Gastrocnemius medialis (tissue), 4 donors: ENCODE measurements around the gene SIAH3. TPM values are rescaled to one million over a fixed set of nuclear protein-coding genes. Genes with fewer than 3 reads are reported as not detected.

ENCODE experiments used
- ATAC-seq, 2 donors: fragments of 150-250 bp; one replicate each; pipeline ENCODE4 v1.9.1; 2016
- DNase-seq, 2 donors: peaks; one replicate each; pipeline ENCODE4 v3.0.0-alpha.2; 2019
- H3K27ac ChIP-seq, 4 donors: fragments of 200-600 bp; sonication (generic); 1 replicate in 1 of 4; 2 replicates in 3 of 4; pipeline ENCODE4 v1.5.1; 2016 to 2018; ENCODE audit warnings: mild to moderate bottlenecking in 2 of 4, moderate library complexity in 1 of 4
- H3K27me3 ChIP-seq, 3 donors: fragments of 200-600 bp; sonication (generic) in 2 of 3; 1 replicate in 1 of 3; 2 replicates in 2 of 3; pipeline versions ENCODE4 v1.5.1 to v1.6.0; 2016 to 2019; ENCODE audit warnings: mild to moderate bottlenecking in 1 of 3, moderate library complexity in 1 of 3
- H3K36me3 ChIP-seq, 2 donors: fragments of 200-600 bp; sonication (generic) in 1 of 2; one replicate each; pipeline ENCODE4 v1.5.1; 2017 to 2018
- H3K4me1 ChIP-seq, 2 donors: fragments of 200-600 bp; sonication (generic) in 1 of 2; one replicate each; pipeline ENCODE4 v1.5.1; 2016 to 2017; ENCODE audit warnings: mild to moderate bottlenecking in 2 of 2
- H3K4me3 ChIP-seq, 4 donors: fragments of 200-600 bp; sonication (generic) in 3 of 4; 1 replicate in 1 of 4; 2 replicates in 3 of 4; pipeline ENCODE4 v1.5.1; 2016 to 2019; ENCODE audit warnings: mild to moderate bottlenecking in 2 of 4
- H3K9me3 ChIP-seq, 3 donors: fragments of 200-600 bp; sonication (generic) in 2 of 3; 1 replicate in 1 of 3; 2 replicates in 2 of 3; pipeline ENCODE4 v1.5.1; 2016 to 2019
- POLR2A ChIP-seq, 2 donors: fragments of 450-650 bp; IDR thresholded peaks; one replicate each; pipeline ENCODE4 v1.6.1; 2017; ENCODE audit warnings: antibody characterized with exemption in 2 of 2, mild to moderate bottlenecking in 2 of 2, moderate library complexity in 2 of 2
- in situ Hi-C, 4 donors: fragments of 200-750 bp; cut with MboI; loops; one replicate each; pipeline versions ENCODE4 v1.15.0 to v1.8.0; 2017; ENCODE audit warnings: low sequenced_read_pairs in 4 of 4
- intact Hi-C: fragments of 100-400 bp; cut with DNase I; formaldehyde crosslinking; loops from one replicate; pipeline ENCODE4 v1.15.1; 2023; ENCODE audit warnings: low total_unique reads
- total RNA-seq, 4 donors: library from RNA; depleted of rRNA; stranded (reverse); fragments of >200 nt; gene quantifications; one replicate each; pipeline versions ENCODE4 v1.1.0 to v1.2.3, GENCODE V29; 2016
- TF ChIP-seq, protein P1 (sequence below), 5 experiments: fragments of 450-650 bp in 3 of 5; fragments of 200-600 bp in 2 of 5; sonication (generic) in 2 of 5; IDR thresholded peaks in 4 of 5; conservative IDR thresholded peaks in 1 of 5; 1 replicate in 4 of 5; 2 replicates in 1 of 5; pipeline ENCODE4 v1.5.1; 2016 to 2019; ENCODE audit warnings: antibody characterized with exemption in 5 of 5, mild to moderate bottlenecking in 3 of 5, moderate library complexity in 3 of 5

The SIAH3 gene
- total RNA-seq, 4 donors from 2014 or later: not detected

- no peaks in the 10 kb centered on the region for H3K9me3 ChIP-seq
- H3K27ac ChIP-seq: no peak overlapping the region
- intact Hi-C loops: no loop called here
- DNase-seq: no peak
- no peak for TF ChIP-seq POLR2A (IDR thresholded peaks at IDR 0.05)
- TF ChIP-seq, protein P1, sequence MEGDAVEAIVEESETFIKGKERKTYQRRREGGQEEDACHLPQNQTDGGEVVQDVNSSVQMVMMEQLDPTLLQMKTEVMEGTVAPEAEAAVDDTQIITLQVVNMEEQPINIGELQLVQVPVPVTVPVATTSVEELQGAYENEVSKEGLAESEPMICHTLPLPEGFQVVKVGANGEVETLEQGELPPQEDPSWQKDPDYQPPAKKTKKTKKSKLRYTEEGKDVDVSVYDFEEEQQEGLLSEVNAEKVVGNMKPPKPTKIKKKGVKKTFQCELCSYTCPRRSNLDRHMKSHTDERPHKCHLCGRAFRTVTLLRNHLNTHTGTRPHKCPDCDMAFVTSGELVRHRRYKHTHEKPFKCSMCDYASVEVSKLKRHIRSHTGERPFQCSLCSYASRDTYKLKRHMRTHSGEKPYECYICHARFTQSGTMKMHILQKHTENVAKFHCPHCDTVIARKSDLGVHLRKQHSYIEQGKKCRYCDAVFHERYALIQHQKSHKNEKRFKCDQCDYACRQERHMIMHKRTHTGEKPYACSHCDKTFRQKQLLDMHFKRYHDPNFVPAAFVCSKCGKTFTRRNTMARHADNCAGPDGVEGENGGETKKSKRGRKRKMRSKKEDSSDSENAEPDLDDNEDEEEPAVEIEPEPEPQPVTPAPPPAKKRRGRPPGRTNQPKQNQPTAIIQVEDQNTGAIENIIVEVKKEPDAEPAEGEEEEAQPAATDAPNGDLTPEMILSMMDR (IDR thresholded peaks at IDR 0.05 in 4 of 5, conservative IDR thresholded peaks at IDR 0.05 in 1 of 5): no peak
- no peaks in the 10 kb centered on the region for H3K27me3 ChIP-seq
- H3K36me3 ChIP-seq: no peaks in the 10 kb centered on the region
- in situ Hi-C loops: no loop called here
- no peak overlapping the region for H3K4me3 ChIP-seq
- H3K4me1 ChIP-seq: peaks cover 6 to 9% of the 10 kb centered on the region in 2 donors
- no peak for ATAC-seq
These were observed 19.7 kb downstream of the SIAH3 start for GRCh38 chr13:45831851-45832250.

DNA sequence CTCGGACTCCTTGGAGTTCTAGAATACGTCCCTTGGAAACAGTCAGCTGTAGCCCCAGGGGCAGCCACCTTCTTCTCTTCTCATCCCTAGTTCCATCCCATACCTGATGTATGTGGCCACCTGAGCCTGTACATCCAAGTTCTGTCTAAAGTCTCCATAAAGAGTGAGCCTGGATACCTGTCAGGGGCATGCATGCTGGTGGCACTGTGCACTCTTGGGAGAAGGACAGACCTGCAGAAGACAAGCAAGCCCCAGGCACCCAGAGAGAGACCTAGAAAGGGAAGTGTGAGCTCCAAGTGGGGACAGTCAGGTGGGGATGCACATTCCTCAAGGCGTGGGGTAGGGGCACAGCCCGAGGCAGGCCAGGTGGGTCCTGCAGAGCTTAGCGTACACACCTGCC is 21.4 kb downstream of the SIAH3 start:
- TF ChIP-seq POLR2A (IDR thresholded peaks at IDR 0.05): no peak
- no peak for DNase-seq
- Histone ChIP-seq H3K27me3 (no peaks in the 10 kb centered on the region), H3K4me1 (peaks cover 6 to 9% of the 10 kb centered on the region in 2 donors), H3K27ac (no peak overlapping the region), H3K36me3 (no peaks in the 10 kb centered on the region), H3K4me3 (no peak overlapping the region), H3K9me3 (no peaks in the 10 kb centered on the region)
- ATAC-seq: no peak
- intact Hi-C loops (no loop called here), in situ Hi-C loops (no loop called here)

DNA sequence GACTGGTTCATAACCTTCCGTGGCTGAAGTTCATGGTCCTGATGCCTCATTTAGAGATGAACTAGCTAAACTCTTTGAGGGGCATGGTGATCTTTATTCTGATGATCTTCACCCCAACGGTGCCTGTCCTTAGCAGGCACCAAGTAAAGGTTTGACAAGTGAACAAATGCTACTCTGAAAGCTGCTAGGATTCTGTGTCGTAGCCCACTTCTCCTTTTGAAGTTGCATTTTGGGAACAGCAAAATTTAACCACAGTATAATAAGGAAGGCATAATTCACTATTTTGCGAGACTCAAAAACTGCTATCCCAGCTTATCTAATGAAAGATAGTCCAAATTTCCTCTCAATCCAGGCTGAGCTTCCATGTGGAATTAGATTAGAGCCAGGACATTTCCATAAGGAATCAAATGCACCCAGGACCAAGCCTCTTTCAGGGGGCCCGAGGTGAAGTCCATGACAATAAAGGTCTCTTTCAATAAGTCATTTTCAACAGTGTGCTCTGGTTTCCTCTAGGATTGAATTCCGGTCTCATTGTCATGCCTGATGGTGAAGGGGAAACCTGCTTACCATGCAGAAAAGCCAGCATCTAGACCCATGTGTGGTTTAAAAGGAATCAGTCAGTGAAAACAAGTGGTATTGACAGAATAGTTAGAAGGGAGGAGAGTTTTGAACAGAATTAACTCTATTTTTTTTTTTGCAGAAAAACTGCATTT is 23.1 kb downstream of the SIAH3 start:
- in situ Hi-C loops (no loop called here), intact Hi-C loops (no loop called here)
- ATAC-seq: no peak
- TF ChIP-seq, protein P1 (IDR thresholded peaks at IDR 0.05 in 4 of 5, conservative IDR thresholded peaks at IDR 0.05 in 1 of 5): no peak
- no peak for TF ChIP-seq POLR2A (IDR thresholded peaks at IDR 0.05)
- Histone ChIP-seq H3K27me3 (no peaks in the 10 kb centered on the region), H3K4me1 (peaks cover 0 to 4% of the 10 kb centered on the region in 2 donors), H3K27ac (no peak overlapping the region), H3K9me3 (no peaks in the 10 kb centered on the region), H3K36me3 (no peaks in the 10 kb centered on the region), H3K4me3 (no peak overlapping the region)
- DNase-seq: no peak

DNA sequence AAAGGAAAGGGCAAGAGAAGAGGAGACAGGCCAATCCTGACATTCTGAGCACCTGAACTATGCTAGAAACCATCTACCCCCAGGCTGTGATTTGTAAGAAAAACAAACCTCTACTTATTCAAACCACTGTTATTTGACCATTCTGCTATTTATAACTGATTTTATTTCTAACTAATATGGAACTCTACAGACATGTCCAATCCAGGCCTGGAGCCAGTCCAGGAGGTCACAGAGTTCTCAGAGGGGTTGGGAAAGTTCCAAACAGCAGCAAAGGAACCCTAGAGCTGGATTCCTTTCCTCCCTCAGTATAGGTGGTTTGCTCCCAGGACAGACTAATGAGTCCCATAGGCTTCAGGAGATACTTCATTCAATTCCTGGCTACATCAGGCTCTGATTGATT is 24.2 kb downstream of the SIAH3 start:
- DNase-seq (no peak), ATAC-seq (no peak)
- H3K4me1 ChIP-seq: peaks cover 0 to 4% of the 10 kb centered on the region in 2 donors
- in situ Hi-C loops (no loop called here), intact Hi-C loops (no loop called here)
- no peak overlapping the region for H3K27ac ChIP-seq
- no peak overlapping the region for H3K4me3 ChIP-seq
- no peak for TF ChIP-seq POLR2A (IDR thresholded peaks at IDR 0.05)
- TF ChIP-seq, protein P1 (IDR thresholded peaks at IDR 0.05 in 4 of 5, conservative IDR thresholded peaks at IDR 0.05 in 1 of 5): no peak
- no peaks in the 10 kb centered on the region for H3K27me3 ChIP-seq
- H3K9me3 ChIP-seq: no peaks in the 10 kb centered on the region
- H3K36me3 ChIP-seq: no peaks in the 10 kb centered on the region

DNA sequence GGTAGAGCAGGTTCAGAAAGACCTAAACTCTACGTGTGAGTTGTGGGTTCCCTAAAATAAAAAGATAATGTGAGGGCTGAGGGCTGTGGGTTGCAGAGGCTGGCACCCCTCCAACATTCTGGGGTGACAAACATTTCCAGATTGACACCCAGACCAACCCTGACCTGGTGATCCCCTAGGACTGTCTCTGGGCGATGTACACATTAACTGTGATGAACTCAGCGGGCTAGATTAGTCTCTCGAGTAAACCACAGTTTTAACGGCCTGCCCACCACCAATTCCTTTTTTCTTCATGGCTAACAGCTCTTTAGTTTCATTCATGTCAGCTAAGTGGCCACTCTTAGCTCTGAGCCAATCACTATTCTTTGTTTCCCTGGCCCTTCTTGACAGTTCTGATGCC is 24.8 kb downstream of the SIAH3 start:
- DNase-seq (no peak), ATAC-seq (no peak)
- Histone ChIP-seq H3K27ac (no peak overlapping the region), H3K4me3 (no peak overlapping the region), H3K9me3 (no peaks in the 10 kb centered on the region), H3K36me3 (no peaks in the 10 kb centered on the region), H3K27me3 (no peaks in the 10 kb centered on the region), H3K4me1 (peaks cover 0 to 4% of the 10 kb centered on the region in 2 donors)
- in situ Hi-C loops: no loop called here
- intact Hi-C loops: no loop called here
- TF ChIP-seq, protein P1 (IDR thresholded peaks at IDR 0.05 in 4 of 5, conservative IDR thresholded peaks at IDR 0.05 in 1 of 5): no peak
- no peak for TF ChIP-seq POLR2A (IDR thresholded peaks at IDR 0.05)
